ENCODE measurements around the gene RPS6KA3.
"Not testable (repeated sequence)": the region's sequence is repeated elsewhere in the genome, so short reads cannot be mapped to it uniquely, and the experiment has no call there.

Gene RPS6KA3

GRCh38 chrX:20224814-20225487, 41.8 kb downstream of the RPS6KA3 start:
- peak in 1 of 2 experiments; percentile 8 for DNase-seq (ENCODE audit: low read depth in 2 of 2)

DNA sequence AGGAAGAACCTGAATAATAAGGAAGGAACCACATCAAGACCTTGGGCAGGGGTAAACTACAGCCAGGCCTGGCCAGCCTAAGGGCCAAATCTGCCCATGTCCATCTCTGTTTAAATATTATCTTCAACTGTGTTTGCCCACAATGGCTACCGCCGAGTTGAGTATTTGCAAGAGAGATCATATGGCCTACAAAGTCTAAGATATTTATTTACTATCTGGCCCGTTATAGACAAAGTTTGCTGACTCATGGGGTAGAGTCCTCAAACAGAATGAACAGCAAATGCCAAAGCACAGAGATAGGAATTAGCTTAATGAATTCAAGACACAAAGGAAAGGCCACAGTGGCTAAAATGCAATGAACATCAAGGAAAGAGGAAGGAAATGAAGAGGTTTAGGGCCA, 44.8 kb downstream of the RPS6KA3 start:
- no peak for DNase-seq (ENCODE audit: low read depth in 2 of 2)

GRCh38 chrX:20218836-20219505, 47.7 kb downstream of the RPS6KA3 start:
- no peak for DNase-seq (ENCODE audit: low read depth in 2 of 2)

DNA sequence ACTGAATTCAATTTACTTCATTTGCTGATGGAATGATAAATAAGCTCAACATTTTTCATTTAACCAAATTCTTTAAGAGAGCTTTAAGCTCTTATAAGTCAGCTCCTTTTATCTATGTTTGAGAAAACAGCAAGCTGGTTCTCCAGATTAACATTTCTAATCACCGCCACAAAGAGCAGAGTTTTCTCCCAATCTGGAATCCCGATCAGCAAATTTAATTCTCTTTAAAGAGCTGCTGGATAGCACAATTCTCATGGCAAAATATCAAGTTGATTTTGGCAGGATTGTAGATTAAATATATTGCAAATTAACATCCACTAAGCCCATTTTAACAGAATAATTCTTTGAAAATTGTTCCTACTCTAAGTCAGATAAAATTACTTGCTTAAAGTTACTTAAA, 48.8 kb downstream of the RPS6KA3 start:
- no peak for DNase-seq (ENCODE audit: low read depth in 2 of 2)

GRCh38 chrX:20217271-20217670, 49.4 kb downstream of the RPS6KA3 start:
- DNase-seq (ENCODE audit: low read depth in 2 of 2): no peak

DNA sequence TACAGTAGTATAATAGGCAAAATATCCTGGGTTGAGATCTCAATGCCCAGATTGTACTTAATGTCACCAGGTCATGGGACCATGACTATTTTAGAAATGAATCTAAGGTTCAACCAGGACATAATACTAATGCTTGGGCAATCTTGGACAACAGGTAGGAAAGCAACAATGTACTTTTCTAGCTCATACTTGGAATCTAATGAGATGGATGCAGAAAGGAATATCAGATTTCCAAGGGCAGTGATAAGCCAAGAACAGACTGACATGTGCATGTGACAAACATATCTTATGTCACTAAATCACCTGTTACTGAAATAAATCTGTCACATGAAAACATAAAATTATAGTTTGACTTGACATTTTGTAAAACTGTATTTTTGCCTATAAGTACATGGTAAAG, 51.1 kb downstream of the RPS6KA3 start:
- DNase-seq (ENCODE audit: low read depth in 2 of 2): no peak

DNA sequence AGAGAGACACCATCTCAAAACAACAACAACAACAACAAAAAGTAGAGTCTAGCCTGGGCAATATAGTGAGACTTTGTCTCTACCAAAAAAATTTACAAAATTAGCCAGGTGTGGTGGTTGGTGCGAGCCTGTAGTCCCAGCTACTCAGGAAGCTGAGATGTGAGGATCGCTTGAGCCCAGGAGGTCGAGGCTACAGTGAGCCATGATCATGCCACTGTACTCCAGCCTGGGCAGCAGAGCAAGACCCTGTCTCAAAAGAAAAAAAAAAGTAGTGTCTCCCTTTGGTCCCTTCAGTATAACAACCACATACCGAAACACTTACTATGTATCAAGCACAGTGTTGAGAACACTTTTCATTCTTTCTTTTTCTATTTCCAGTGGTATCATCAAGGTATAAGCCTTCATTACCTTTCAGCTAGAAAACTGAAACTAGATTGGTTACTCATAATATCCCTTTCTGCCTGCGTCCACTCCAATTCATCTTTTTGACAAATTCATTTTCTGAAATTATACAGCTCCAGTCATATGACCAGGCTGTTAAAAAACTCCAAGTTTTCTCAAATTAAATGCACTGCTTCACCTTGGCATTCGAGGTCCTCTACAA, 54.1 kb downstream of the RPS6KA3 start:
- no peak for DNase-seq (ENCODE audit: low read depth in 2 of 2)

DNA sequence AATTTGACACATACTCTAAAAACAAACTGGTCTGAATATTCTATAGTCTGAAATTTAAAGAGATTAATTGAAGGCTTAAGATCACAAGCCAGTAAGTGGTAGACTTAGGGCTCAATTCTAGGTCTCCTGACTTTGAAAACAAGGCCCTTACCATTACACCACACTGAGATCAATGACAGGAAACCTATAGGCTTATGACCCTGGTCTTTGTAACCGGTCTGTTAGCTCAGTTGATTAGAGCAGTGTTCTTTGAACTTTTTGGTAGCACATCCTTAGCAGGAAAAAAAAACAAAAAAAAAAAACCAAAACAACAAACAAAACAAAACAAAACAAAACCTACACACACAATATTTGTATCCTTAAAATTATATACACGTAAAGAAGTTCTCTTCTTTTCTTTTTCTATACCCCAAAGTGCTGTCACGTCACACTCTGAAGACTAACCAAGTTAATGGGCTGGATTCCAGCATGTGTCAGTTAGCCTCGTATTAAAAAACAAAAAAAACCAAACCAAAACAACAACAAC, 55.4 kb downstream of the RPS6KA3 start:
- no peak for DNase-seq (ENCODE audit: low read depth in 2 of 2)

DNA sequence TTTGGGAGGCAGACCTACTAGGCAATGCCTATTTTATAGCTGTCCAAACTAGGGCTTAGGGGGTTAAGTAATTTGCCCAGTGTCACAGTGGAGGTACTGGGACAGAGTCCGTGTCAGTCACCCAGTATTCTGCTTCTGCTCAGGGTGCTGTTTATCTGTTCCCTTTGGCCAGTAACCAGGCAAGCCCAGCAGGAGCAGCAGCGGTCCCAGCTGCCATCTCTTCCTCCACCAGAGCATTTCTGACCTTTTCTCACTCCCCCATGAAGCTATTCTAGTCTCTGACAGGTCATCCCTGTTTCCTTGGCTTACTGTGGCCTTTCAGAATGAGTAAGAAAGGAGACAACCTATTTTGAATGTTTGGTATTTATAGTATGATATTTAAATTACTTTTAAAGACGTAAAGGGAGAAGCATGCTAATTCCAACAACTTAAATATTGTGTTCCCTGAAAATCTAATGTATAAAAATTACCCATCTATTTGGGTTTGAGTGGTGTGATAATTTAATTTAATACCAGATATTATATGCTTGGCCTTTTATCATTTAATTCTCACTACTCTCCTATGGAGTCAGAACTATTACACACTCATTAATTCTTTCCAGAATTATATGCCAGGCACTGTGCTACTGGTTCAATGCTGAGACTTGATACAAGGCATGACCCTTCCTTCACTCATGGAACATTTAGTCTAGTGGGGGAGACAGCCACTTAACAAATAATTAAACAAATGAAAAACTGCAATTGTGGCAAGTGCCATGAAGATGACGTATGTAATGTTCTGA, 60.6 kb downstream of the RPS6KA3 start:
- no peak for DNase-seq (ENCODE audit: low read depth in 2 of 2)

DNA sequence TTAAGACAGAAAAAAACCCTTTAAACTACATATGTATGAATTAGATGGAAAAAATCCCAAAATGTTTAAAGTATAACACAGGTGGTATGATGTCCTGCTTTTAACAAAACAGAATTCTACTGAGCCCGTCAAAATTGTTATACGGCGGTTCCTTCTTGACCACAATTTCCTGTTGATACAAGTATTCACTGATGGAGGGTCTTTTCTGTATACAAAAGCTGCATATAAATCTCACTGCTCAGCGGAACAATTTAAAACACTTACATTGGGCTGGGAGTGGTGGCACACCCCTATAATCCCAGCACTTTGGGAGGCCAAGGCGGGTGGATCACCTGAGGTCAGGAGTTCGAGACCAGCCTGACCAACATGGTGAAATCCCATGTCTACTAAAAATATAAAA, 62.4 kb downstream of the RPS6KA3 start:
- DNase-seq (ENCODE audit: low read depth in 2 of 2): no peak

GRCh38 chrX:20197641-20198210, 69.0 kb downstream of the RPS6KA3 start:
- DNase-seq (ENCODE audit: low read depth in 2 of 2): no peak

DNA sequence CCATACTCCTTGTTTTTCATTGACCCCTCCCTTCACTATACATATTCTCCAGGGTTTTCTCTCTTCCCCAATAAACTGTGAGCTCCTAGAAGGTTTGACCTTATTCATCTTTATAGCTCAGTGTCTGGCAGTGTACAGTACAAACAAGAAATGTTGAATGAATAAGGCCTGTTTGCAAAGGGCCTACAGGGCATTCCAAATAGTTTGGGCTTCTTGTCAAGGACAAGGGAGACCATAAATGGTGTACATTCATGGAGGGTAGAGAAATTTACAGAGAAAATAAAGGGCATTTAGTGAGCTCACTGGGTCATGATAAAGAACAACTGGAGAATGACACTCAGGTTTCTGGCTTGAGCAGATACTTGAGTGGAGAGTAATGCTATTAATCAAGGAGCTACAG, 77.5 kb downstream of the RPS6KA3 start:
- DNase-seq (ENCODE audit: low read depth in 2 of 2): no peak

DNA sequence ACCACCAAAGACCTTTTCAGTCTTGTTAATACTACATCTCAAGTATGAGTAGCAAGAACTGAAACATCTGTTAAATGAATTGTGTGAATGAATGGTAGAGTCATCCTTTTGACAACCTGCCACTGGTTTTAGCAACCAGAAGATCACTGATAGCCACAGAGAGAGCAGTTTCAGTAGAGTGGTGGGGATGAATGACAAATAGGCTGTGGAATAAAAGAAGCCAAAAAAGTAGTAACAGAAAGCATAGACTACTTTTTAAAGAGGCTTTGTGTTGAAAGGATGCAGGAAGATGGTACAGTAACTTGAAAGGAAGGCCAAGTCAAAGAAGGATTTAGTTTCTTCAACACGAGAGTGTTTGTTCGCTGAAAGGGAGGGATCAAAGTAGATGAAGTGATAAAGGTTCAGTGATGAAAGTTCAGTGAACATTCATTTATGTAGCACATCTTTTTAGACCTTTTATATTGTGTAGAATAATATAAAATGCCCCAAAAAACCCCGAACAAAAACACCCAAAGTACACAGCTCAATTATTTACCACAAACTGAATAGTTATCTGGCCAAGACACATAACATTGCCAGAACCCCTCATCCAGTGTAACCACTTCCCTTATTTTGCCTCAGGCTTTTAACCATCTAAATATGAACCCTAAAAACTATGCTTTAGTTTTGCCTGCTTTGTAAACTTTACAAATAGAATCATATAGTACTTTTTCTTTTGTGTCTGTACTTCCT, 84.9 kb downstream of the RPS6KA3 start:
- no peak for DNase-seq (ENCODE audit: low read depth in 2 of 2)

GRCh38 chrX:20177093-20177492, 89.6 kb downstream of the RPS6KA3 start:
- DNase-seq (ENCODE audit: low read depth in 2 of 2): no peak

DNA sequence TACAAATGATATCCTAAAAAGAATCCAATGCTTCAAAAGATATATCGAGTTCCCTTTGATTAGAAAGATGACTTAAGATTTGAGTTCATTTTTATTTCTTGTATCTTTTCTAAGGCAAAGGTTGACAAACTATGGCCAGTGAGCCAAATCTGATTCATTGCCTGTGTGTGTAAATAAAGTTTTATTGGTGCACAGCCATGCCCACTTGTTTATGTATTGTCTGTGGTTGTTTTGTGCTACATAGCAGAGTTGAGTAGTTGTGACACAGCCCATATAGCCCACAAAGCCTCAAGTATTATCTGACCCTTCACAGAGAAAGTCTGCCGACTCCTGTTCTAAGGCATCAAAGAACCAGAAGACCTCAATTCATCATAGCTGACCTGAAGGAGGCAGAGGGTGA, 92.9 kb downstream of the RPS6KA3 start:
- DNase-seq (ENCODE audit: low read depth in 2 of 2): no peak

GRCh38 chrX:20173313-20173712, 93.4 kb downstream of the RPS6KA3 start:
- DNase-seq (ENCODE audit: low read depth in 2 of 2): no peak

GRCh38 chrX:20171887-20172286, 94.8 kb downstream of the RPS6KA3 start:
- DNase-seq (ENCODE audit: low read depth in 2 of 2): no peak

- not testable (repeated sequence) for DNase-seq (ENCODE audit: low read depth in 2 of 2)
Measured at GRCh38 chrX:20162516-20162915, 104.2 kb downstream of the RPS6KA3 start.

- DNase-seq (ENCODE audit: low read depth in 2 of 2): no peak
Measured at GRCh38 chrX:20159797-20160385, 106.8 kb downstream of the RPS6KA3 start.

DNA sequence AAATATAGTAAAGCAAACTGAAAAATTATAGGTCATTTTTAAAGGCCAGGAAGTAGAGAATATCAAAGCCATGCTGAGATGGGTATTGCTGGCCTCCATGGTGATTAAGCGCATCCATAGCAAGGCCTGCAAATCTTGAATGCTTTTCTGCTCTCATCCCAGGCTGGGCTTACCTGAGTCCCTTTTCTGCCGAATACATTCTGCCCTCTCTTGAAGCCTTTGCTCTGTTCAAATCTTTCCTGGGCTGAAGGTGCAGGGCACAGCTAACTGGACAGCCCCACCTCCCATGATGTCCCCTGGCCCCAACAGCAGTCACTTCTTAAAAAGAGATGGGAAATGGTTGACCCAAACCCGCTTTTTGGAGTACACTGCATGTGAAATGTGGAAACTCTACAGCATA, 115.0 kb downstream of the RPS6KA3 start:
- DNase-seq (ENCODE audit: low read depth in 2 of 2): no peak

DNA sequence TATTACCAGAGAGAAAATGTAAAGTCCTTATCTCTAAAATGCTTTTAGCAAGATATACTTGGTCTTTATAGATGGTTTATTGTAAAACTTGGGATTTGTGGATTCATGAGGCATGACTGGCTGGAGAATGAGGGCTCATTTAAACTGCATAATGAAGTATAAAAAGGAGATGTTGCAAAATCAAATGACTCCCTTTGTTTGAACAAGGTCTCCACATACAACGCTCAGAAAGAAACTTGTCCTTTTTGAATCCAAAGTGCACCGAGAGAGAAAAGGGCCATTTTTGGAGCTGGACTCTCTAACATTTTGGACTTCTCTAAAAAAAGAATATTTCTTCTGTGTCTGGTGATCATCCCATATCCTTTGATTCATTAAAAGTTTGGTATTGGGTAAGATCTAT, 117.4 kb downstream of the RPS6KA3 start:
- DNase-seq (ENCODE audit: low read depth in 2 of 2): no peak
